KMS-11 (cell line): ENCODE measurements around the gene PTPRT.

Experiments
- H2AFZ ChIP-seq: fragments of 200-600 bp; sonication (generic); 2 replicates; pipeline ENCODE4 v1.6.1; 2016; ENCODE audit warnings: antibody characterized with exemption, mixed run types, low read depth
- H3K27ac ChIP-seq: fragments of 200-600 bp; sonication (generic); 2 replicates; pipeline ENCODE4 v1.6.1; 2016; ENCODE audit warnings: mild to moderate bottlenecking, mixed run types
- H3K27me3 ChIP-seq: fragments of 200-600 bp; sonication (generic); 2 replicates; pipeline ENCODE4 v1.6.1; 2017; ENCODE audit warnings: mild to moderate bottlenecking, low read depth, mixed run types, moderate library complexity; ENCODE audit not compliant: insufficient read depth
- H3K36me3 ChIP-seq: fragments of 200-600 bp; sonication (generic); 2 replicates; pipeline ENCODE4 v1.6.1; 2017; ENCODE audit warnings: mild to moderate bottlenecking, mixed run types; ENCODE audit not compliant: insufficient read depth
- H3K4me1 ChIP-seq: fragments of 200-600 bp; sonication (generic); 2 replicates; pipeline ENCODE4 v1.6.1; 2016; ENCODE audit warnings: mild to moderate bottlenecking, low read depth, mixed run types; ENCODE audit not compliant: poor library complexity, severe bottlenecking
- H3K4me2 ChIP-seq: fragments of 200-600 bp; sonication (generic); 2 replicates; pipeline ENCODE4 v1.7.0; 2016; ENCODE audit warnings: mild to moderate bottlenecking, mixed run types
- H3K4me3 ChIP-seq: fragments of 200-600 bp; sonication (generic); IDR thresholded peaks from 2 replicates; pipeline ENCODE4 v1.6.1; 2017; ENCODE audit warnings: low read depth, low read length, mixed read lengths; ENCODE audit not compliant: insufficient read depth
- H3K79me2 ChIP-seq: fragments of 200-600 bp; sonication (generic); 2 replicates; pipeline ENCODE4 v1.6.1; 2016; ENCODE audit warnings: low read depth, mixed run types; ENCODE audit not compliant: insufficient read depth
- H3K9ac ChIP-seq: fragments of 200-600 bp; sonication (generic); 2 replicates; pipeline ENCODE4 v1.6.1; 2016; ENCODE audit warnings: mild to moderate bottlenecking, mixed run types
- H4K20me1 ChIP-seq: fragments of 200-600 bp; sonication (generic); 2 replicates; pipeline ENCODE4 v1.6.1; 2016; ENCODE audit warnings: mild to moderate bottlenecking, mixed run types; ENCODE audit not compliant: insufficient read depth
- CTCF ChIP-seq: fragments of 200-600 bp; sonication (generic); conservative IDR thresholded peaks from 2 replicates; pipeline ENCODE4 v1.6.1; 2017; ENCODE audit warnings: low read depth, mild to moderate bottlenecking, antibody characterized with exemption, low read length, moderate library complexity, mixed read lengths

Gene PTPRT

GRCh38 chr20:42435230-42435629, 754.5 kb downstream of the PTPRT start:
- Histone ChIP-seq H3K36me3 (no peaks in the 10 kb centered on the region), H3K9ac (no peak overlapping the region), H3K4me1 (no peaks in the 10 kb centered on the region), H4K20me1 (no peaks in the 10 kb centered on the region), H3K4me3 (no peak overlapping the region), H3K27ac (no peak overlapping the region), H3K27me3 (no peaks in the 10 kb centered on the region), H3K79me2 (no peaks in the 10 kb centered on the region), H2AFZ (no peak overlapping the region), H3K4me2 (no peak overlapping the region)
- no peak for TF ChIP-seq CTCF

- Histone ChIP-seq H3K27me3 (no peaks in the 10 kb centered on the region), H3K79me2 (no peaks in the 10 kb centered on the region), H3K27ac (no peak overlapping the region), H3K9ac (no peak overlapping the region), H3K4me1 (no peaks in the 10 kb centered on the region), H3K4me2 (no peak overlapping the region), H3K4me3 (no peak overlapping the region), H4K20me1 (no peaks in the 10 kb centered on the region), H3K36me3 (no peaks in the 10 kb centered on the region), H2AFZ (no peak overlapping the region)
- TF ChIP-seq CTCF = no peak
Observed at GRCh38 chr20:42432496-42433334, 757.0 kb downstream of the PTPRT start.

- Histone ChIP-seq H3K27me3 (no peaks in the 10 kb centered on the region), H3K4me2 (no peak overlapping the region), H3K4me3 (no peak overlapping the region), H3K36me3 (no peaks in the 10 kb centered on the region), H3K9ac (no peak overlapping the region), H2AFZ (no peak overlapping the region), H3K79me2 (no peaks in the 10 kb centered on the region), H3K4me1 (no peaks in the 10 kb centered on the region), H4K20me1 (no peaks in the 10 kb centered on the region), H3K27ac (no peak overlapping the region)
- no peak for TF ChIP-seq CTCF
Observed at GRCh38 chr20:42430598-42430997, 759.1 kb downstream of the PTPRT start.

- no peak overlapping the region for H3K4me3 ChIP-seq
- H3K79me2 ChIP-seq = no peaks in the 10 kb centered on the region
- no peak overlapping the region for H2AFZ ChIP-seq
- no peak overlapping the region for H3K4me2 ChIP-seq
- H3K36me3 ChIP-seq = no peaks in the 10 kb centered on the region
- no peak overlapping the region for H3K9ac ChIP-seq
- H3K27ac ChIP-seq = no peak overlapping the region
- no peak for TF ChIP-seq CTCF
- no peaks in the 10 kb centered on the region for H3K4me1 ChIP-seq
- no peaks in the 10 kb centered on the region for H4K20me1 ChIP-seq
- H3K27me3 ChIP-seq = no peaks in the 10 kb centered on the region
Observed at GRCh38 chr20:42429761-42430458, 759.8 kb downstream of the PTPRT start.
